SJCRH30 (cell line): ENCODE measurements around the gene SAT1. TPM values are rescaled to one million over a fixed set of nuclear protein-coding genes. Genes with fewer than 3 reads are reported as not detected.
A peak's percentile ranks its signal among the peaks of the same experiment; 100 is the strongest.
"Not testable (repeated sequence)": the region's sequence is repeated elsewhere in the genome, so short reads cannot be mapped to it uniquely, and the experiment has no call there.

Source experiments
- DNase-seq, 2 experiments: peaks; one replicate each; pipeline ENCODE4 v3.0.0-alpha.2; 2015 to 2020
- H3K27ac ChIP-seq: fragments of 250-450 bp; sonication (Bioruptor Pico); 2 replicates; pipeline ENCODE4 v1.5.1; 2020; ENCODE audit warnings: mild to moderate bottlenecking, moderate library complexity
- H3K27me3 ChIP-seq: fragments of 250-450 bp; sonication (Bioruptor Pico); 2 replicates; pipeline ENCODE4 v1.5.1; 2020; ENCODE audit warnings: mild to moderate bottlenecking, moderate library complexity
- H3K36me3 ChIP-seq: fragments of 250-450 bp; sonication (Bioruptor Pico); 2 replicates; pipeline ENCODE4 v1.5.1; 2020; ENCODE audit warnings: mild to moderate bottlenecking, moderate library complexity
- H3K4me1 ChIP-seq: fragments of 250-450 bp; sonication (Bioruptor Pico); 2 replicates; pipeline ENCODE4 v1.5.1; 2020; ENCODE audit warnings: mild to moderate bottlenecking, moderate library complexity
- H3K4me3 ChIP-seq: fragments of 250-450 bp; sonication (Bioruptor Pico); 2 replicates; pipeline ENCODE4 v1.5.1; 2020; ENCODE audit warnings: mild to moderate bottlenecking, moderate library complexity
- H3K9me3 ChIP-seq: fragments of 250-450 bp; sonication (Bioruptor Pico); replicated peaks from 2 replicates; pipeline ENCODE4 v1.5.1; 2020; ENCODE audit warnings: mild to moderate bottlenecking, moderate library complexity
- total RNA-seq: library from RNA; depleted of rRNA; stranded (reverse); fragments of >200 nt; shearing (Covaris generic); gene quantifications from 2 replicates; pipeline ENCODE4 v1.2.3, GENCODE V29; 2014; rRNA removed

The SAT1 gene
- 24.6 and 25.6 TPM in 2 replicates for total RNA-seq

DNA sequence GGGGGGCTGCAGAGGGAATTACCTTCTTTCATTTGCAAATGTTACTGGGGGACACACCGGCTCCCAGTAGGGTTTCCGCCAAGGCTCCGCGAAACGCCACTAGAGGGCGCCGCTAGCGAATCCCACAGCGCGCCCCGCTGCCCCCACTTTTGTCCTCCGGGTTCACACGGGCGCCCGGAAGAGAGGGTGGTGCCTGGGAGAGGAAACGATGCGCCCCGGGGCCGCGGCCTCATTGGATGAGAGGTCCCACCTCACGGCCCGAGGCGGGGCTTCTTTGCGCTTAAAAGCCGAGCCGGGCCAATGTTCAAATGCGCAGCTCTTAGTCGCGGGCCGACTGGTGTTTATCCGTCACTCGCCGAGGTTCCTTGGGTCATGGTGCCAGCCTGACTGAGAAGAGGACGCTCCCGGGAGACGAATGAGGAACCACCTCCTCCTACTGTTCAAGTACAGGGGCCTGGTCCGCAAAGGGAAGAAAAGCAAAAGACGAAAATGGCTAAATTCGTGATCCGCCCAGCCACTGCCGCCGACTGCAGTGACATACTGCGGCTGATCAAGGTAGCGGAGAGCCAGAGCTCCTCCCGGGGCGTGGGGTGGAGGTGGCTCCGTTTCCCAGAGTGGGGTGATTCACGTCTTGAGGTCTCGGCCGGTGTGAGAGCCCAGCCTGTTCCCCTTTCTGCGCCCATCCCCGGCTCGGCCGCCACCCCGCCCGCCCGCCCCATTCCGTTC, at the start of gene SAT1:
Gene SAT1 (plus strand): TSS at position 311 of the 726 bp plus-strand sequence. CDS start 179 bp downstream, at position 490.
- DNase-seq = peak; percentile 96 to 97
- Histone ChIP-seq H3K27ac (peak within 1 kb of the TSS; percentile 51), H3K36me3 (peaks cover 4% of the 10 kb centered on the region; the same call in 1 of the 2 replicates)

DNA sequence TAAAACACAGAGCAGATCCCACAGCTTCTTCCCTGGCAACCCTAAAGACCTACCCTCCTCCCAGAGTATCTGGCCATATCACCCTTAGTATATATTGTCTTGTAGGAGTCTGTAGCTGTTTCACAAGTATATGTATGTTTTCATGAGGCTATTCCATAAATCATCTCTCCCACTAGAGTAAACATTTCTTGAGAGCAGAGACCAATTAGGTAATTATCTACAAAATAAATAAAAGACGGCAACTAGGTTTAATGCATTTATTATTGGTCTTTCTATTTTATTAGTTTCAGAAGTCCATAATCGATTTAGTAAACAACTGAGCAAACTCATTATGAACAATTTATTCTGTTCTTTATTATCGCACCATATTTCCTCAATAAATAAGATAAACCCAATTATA, 46.9 kb upstream of the SAT1 start:
- H3K4me3 ChIP-seq = no peak overlapping the region
- no peak for DNase-seq
- no peaks in the 10 kb centered on the region for H3K9me3 ChIP-seq
- no peaks in the 10 kb centered on the region for H3K27me3 ChIP-seq
- H3K27ac ChIP-seq = no peak overlapping the region
- H3K36me3 ChIP-seq = peaks cover 21% of the 10 kb centered on the region
- no peaks in the 10 kb centered on the region for H3K4me1 ChIP-seq

More for the DNA sequence above, at the start of gene SAT1:
- H3K4me3 ChIP-seq = peak within 1 kb of the TSS; percentile 74
- H3K4me1 ChIP-seq = peaks cover 7% of the 10 kb centered on the region
- no peaks in the 10 kb centered on the region for H3K27me3 ChIP-seq
- H3K9me3 ChIP-seq = no peaks in the 10 kb centered on the region

DNA sequence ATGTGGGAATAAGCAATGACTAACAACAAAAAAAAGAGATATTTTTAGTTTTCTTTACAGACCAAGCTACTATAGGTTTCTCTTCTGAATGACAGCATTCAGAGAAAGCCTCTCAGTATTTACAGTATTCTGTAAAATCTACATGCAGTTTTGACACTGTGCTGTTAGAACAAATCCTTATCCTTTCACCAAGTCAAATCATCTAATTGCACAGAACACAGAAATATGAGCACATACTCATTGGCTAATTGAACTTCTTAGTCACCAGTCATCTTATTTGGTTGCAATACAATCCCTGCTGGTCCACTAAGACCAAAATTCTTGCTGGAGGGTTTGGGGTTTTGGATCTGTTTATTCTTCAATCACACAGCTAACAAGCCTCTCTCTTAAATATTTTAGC, 45.6 kb upstream of the SAT1 start:
- Histone ChIP-seq H3K27me3 (no peaks in the 10 kb centered on the region), H3K27ac (no peak overlapping the region), H3K4me3 (no peak overlapping the region), H3K36me3 (peaks cover 11% of the 10 kb centered on the region), H3K9me3 (no peaks in the 10 kb centered on the region), H3K4me1 (no peaks in the 10 kb centered on the region)
- DNase-seq = no peak

GRCh38 chrX:23742174-23742696, 40.7 kb upstream of the SAT1 start:
- Histone ChIP-seq H3K9me3 (no peaks in the 10 kb centered on the region), H3K27ac (peak overlapping the region; percentile 97)

DNA sequence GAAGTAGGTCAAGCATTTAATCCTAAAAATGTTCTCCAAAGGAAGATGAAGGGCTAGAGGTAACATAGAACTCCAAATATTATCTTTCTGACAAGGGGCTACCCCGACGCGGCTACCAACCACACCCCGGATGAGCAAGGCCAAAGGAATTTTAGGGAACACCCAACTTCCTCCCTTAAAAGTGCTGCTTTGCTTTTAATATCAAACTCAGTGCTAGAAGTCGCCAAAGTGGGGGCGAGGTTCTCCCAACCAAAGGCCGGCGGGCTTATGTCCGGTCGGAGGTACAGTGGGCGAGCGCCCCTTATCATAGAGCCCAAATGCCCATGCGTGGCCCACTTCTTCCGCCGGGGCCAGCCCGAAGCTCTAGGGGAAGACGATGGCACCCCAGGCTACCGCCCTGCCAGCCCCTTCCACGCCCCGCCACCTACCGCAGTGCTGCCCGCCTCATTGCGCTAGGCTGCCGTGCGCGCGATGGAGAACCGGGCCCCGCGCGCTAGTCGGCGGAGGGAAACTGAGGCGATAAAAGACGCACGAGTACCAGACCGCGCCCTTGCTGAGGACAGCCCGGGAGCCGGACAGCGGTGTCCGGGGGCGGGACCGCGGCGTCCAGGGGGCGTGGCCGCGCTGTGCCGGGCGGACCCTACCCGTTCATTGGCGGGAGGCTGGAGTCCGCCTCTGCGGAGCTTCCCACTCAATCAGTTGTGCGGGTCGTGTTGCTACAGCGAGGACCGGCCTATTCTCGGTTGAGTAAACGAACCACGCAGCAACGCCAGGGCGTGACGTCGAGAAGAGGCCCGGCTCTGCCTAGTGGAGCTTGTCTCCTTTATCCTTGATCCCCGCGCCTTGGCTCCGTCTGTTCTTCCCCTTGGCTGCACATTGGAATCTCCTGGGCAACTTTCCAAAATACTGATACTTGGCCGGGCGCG, 40.0 kb upstream of the SAT1 start, which contains the start of gene ACOT9:
Gene ACOT9 (minus strand): TSS at position 580 of the 926 bp plus-strand sequence. CDS start 132 bp downstream, at position 448.
- no peaks in the 10 kb centered on the region for H3K36me3 ChIP-seq
- no peaks in the 10 kb centered on the region for H3K27me3 ChIP-seq
- peak within 1 kb of the TSS; percentile 81 for H3K4me3 ChIP-seq
- H3K4me1 ChIP-seq = no peaks in the 10 kb centered on the region
- H3K27ac ChIP-seq = peak within 1 kb of the TSS; percentile 97
- H3K9me3 ChIP-seq = no peaks in the 10 kb centered on the region
- DNase-seq = peak; percentile 94

More at GRCh38 chrX:23742174-23742696, 40.7 kb upstream of the SAT1 start:
- Histone ChIP-seq H3K27me3 (no peaks in the 10 kb centered on the region), H3K4me3 (peak overlapping the region; percentile 81), H3K36me3 (no peaks in the 10 kb centered on the region; the same call in 1 of the 2 replicates), H3K4me1 (no peaks in the 10 kb centered on the region)
- DNase-seq = peak; percentile 93 to 94

DNA sequence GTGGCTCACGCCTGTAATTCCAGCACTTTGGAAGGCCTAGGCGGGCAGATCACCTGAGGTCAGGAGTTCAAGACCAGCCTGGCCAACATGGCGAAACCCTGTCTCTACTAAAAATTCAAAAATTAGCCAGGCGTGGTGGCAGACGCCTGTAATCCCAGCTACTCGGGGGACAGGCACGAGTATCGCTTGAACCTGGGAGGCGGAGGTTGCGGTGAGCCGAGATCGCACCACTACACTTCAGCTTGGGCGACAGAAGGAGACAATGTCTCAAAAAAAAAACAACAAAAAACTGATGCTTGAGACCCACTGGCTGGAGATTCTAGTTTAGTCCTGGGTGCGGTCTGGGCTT, 39.4 kb upstream of the SAT1 start:
- H3K9me3 ChIP-seq, H3K36me3 ChIP-seq, H3K27me3 ChIP-seq, DNase-seq, H3K4me1 ChIP-seq: not testable (repeated sequence)
- peak overlapping the region; percentile 97 for H3K27ac ChIP-seq
- H3K4me3 ChIP-seq = peak overlapping the region; percentile 81

GRCh38 chrX:23745786-23746185, 37.2 kb upstream of the SAT1 start:
- H3K4me1 ChIP-seq = no peaks in the 10 kb centered on the region
- DNase-seq = no peak
- H3K27me3 ChIP-seq = no peaks in the 10 kb centered on the region

GRCh38 chrX:23749129-23749528, 33.8 kb upstream of the SAT1 start:
- no peaks in the 10 kb centered on the region for H3K36me3 ChIP-seq
- no peak for DNase-seq
- H3K27ac ChIP-seq = no peak overlapping the region
- no peaks in the 10 kb centered on the region for H3K9me3 ChIP-seq
- H3K27me3 ChIP-seq = no peaks in the 10 kb centered on the region
- no peak overlapping the region for H3K4me3 ChIP-seq
- H3K4me1 ChIP-seq = no peaks in the 10 kb centered on the region

More at GRCh38 chrX:23745786-23746185, 37.2 kb upstream of the SAT1 start:
- H3K27ac ChIP-seq = no peak overlapping the region
- H3K36me3 ChIP-seq = no peaks in the 10 kb centered on the region
- H3K9me3 ChIP-seq = no peaks in the 10 kb centered on the region
- no peak overlapping the region for H3K4me3 ChIP-seq

- no peaks in the 10 kb centered on the region for H3K4me1 ChIP-seq
These were observed 33.4 kb upstream of the SAT1 start for GRCh38 chrX:23749576-23749975.

GRCh38 chrX:23752740-23753415, 30.1 kb upstream of the SAT1 start:
- Histone ChIP-seq H3K27me3 (no peaks in the 10 kb centered on the region), H3K36me3 (no peaks in the 10 kb centered on the region), H3K4me1 (no peaks in the 10 kb centered on the region), H3K9me3 (no peaks in the 10 kb centered on the region), H3K4me3 (no peak overlapping the region), H3K27ac (no peak overlapping the region)
- DNase-seq = no peak

More at GRCh38 chrX:23749576-23749975, 33.4 kb upstream of the SAT1 start:
- no peak overlapping the region for H3K4me3 ChIP-seq
- no peaks in the 10 kb centered on the region for H3K27me3 ChIP-seq
- H3K27ac ChIP-seq = no peak overlapping the region
- no peaks in the 10 kb centered on the region for H3K9me3 ChIP-seq
- no peak for DNase-seq
- H3K36me3 ChIP-seq = no peaks in the 10 kb centered on the region

DNA sequence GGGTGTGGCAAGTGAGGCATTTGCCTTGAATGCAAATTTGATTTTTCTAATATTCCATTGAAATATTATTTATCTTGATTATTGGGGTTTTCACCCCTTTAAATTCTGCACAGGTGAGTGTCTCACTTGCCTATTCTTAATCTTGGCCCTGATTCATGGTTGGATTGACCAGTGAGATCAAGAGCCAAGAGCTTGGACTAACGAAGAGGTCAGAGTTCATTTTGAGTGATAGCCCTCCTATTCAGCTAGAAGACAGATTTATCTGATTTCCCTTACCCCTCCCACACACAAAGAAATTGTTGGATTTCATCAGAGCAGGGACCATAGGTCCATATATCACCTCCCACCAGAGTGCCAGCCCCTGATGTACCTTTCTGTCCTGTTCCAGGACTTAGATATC, 28.3 kb upstream of the SAT1 start:
- no peaks in the 10 kb centered on the region for H3K36me3 ChIP-seq
- no peaks in the 10 kb centered on the region for H3K4me1 ChIP-seq
- H3K27ac ChIP-seq = no peak overlapping the region
- no peaks in the 10 kb centered on the region for H3K27me3 ChIP-seq
- no peak overlapping the region for H3K4me3 ChIP-seq
- H3K9me3 ChIP-seq = no peaks in the 10 kb centered on the region
- no peak for DNase-seq

DNA sequence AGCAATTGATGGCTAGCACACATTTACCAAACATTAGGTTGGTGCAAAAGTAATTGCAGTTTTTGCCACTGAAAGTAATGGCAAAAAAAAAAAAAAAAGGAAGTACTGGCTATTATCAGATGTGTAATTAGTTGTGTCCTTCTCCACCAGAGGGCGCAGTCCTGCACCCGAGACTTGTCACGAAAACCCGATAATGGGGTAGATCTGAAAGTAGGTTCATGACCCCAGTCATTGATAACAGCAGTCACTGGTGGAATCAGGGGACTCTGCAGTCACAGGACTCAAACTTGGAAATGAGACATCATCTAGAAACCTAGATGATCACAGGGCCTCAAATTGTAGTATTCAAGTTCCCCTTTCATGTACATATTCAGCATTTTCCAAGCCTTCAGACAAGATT, 26.8 kb upstream of the SAT1 start:
- Histone ChIP-seq H3K27me3 (no peaks in the 10 kb centered on the region), H3K4me3 (no peak overlapping the region), H3K27ac (no peak overlapping the region), H3K36me3 (no peaks in the 10 kb centered on the region), H3K9me3 (no peaks in the 10 kb centered on the region), H3K4me1 (no peaks in the 10 kb centered on the region)
- DNase-seq = peak; percentile 53 to 80

DNA sequence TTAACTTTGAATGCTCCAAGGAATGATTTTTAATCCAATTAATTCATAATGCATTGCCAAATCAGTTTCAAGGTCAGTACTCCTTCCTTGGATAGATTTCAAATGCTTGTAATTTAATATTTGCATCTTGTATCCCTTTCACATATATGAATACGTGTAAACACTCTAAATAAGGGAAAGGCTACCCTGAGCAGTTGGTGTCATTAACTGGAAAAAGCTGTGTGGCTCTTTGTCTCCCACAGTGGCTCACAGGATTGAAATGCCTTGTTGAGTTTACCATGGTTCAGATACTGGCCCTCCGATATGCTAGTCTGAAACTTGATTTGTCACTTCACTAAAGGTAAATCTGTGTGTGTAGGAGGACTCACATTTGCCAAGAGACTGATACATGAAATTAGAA, 23.2 kb upstream of the SAT1 start:
- no peak for DNase-seq
- Histone ChIP-seq H3K4me3 (no peak overlapping the region), H3K9me3 (no peaks in the 10 kb centered on the region), H3K27me3 (no peaks in the 10 kb centered on the region), H3K27ac (no peak overlapping the region), H3K36me3 (no peaks in the 10 kb centered on the region), H3K4me1 (no peaks in the 10 kb centered on the region)

- Histone ChIP-seq H3K4me1 (no peaks in the 10 kb centered on the region), H3K9me3 (no peaks in the 10 kb centered on the region), H3K4me3 (no peak overlapping the region), H3K36me3 (no peaks in the 10 kb centered on the region), H3K27me3 (no peaks in the 10 kb centered on the region), H3K27ac (no peak overlapping the region)
- DNase-seq = no peak
These were observed 18.6 kb upstream of the SAT1 start for GRCh38 chrX:23764188-23764984.
